GM21723 (cell line): ENCODE measurements around the gene UPF1.

Experiments used
- ATAC-seq: cut with Tn5 transposase; IDR thresholded peaks from one replicate; pipeline ENCODE4 v1.9.1; 2021; ENCODE audit warnings: mild to moderate bottlenecking, moderate library complexity; ENCODE audit not compliant: unreplicated experiment

UPF1 gene

GRCh38 chr19:18834644-18834984 is 2.9 kb downstream of the UPF1 start:
- no peak for ATAC-seq

GRCh38 chr19:18839465-18840287 is 7.9 kb downstream of the UPF1 start:
- no peak for ATAC-seq

- no peak for ATAC-seq
Observed at GRCh38 chr19:18840288-18841267, 8.8 kb downstream of the UPF1 start.

DNA sequence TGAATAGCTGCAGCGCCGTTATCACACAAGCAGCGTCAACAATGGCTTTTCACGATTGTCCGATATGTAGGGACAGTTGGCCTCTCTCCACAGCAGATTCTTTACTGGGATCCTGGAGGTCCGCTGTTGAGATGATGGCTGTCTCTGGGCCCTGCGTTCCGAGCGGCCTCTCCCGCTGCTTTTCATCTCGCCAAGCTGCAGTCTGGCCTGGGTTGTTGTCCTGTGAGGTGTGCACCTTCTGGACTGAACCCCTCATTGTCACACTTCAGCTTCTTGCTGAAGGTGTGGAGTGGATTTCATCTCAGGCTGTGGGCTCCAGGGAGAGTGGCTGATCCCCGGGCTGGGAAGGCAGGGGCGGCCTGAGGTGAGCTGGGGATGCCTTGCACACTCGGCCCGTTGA is 9.6 kb downstream of the UPF1 start:
- ATAC-seq: no peak

GRCh38 chr19:18842166-18842565 is 10.4 kb downstream of the UPF1 start:
- no peak for ATAC-seq

GRCh38 chr19:18843960-18844359 is 12.2 kb downstream of the UPF1 start:
- ATAC-seq: no peak

DNA sequence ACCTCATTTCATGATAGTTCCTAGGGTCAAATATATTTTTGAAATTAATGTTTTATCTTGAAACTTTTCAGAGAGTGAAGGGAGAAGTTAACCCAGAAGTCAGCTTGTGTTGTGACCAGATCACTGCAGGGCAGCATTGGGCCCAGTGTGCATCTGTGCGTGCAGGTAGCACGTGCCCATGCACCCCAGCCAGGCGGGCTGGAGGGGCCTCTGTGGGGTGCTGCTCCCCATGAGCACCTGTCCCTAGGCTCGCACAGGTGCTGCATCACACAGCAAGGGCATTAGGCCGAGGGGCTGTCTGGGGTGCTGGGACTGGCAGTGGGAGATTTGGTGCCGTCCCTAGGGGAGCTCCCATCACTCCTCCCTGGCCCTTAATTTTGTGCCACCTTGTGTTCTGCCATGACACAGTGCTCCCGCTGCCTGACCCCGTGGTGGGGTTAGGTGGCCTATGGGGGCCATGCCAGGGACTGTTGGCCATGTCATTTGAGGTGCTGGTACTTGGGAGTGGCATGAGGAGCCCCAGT is 13.1 kb downstream of the UPF1 start:
- no peak for ATAC-seq

GRCh38 chr19:18845961-18846360 is 14.2 kb downstream of the UPF1 start:
- ATAC-seq: no peak

- ATAC-seq: no peak
Observed at GRCh38 chr19:18846862-18847548, 15.2 kb downstream of the UPF1 start.

DNA sequence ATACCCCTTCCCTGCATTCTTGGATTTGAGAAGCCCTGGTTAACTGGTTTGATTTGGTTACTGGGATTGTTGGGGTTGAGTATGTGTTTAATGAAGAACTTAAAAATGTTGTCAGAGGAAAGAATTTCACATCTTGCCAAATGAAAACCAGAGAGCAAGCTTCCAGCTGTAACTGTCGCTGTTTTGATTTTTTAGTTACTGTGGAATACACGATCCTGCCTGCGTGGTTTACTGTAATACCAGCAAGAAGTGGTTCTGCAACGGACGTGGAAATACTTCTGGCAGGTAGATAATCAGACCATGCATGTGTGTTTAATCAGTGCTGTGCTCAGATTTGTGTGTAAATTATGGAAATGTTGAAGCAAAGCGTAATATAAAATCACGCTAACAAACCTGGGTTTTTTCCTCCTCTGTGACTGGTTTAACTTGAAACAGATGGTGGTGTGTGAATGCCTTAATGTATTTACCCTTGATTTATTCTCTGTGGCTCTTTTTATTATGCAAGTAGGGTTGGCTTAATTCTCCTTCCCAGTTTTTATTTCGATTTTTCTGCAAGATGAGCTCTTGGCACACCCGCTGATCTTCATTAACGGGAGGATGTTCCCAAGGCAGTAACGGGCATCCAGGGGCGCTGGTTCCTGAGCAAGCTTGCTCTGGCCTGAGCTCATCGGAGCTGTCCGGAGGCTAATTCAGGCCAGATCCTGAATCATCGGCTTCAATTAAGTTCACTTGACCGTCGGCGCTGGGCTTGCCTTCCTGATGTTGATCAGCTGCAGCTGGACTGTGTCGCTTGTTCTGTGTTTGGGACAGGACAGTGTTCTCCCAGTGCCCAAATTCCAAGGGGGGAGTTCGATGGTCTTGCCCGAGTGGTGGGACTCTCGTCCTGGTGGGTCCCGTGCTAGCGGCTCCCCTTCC is 16.0 kb downstream of the UPF1 start:
- no peak for ATAC-seq

DNA sequence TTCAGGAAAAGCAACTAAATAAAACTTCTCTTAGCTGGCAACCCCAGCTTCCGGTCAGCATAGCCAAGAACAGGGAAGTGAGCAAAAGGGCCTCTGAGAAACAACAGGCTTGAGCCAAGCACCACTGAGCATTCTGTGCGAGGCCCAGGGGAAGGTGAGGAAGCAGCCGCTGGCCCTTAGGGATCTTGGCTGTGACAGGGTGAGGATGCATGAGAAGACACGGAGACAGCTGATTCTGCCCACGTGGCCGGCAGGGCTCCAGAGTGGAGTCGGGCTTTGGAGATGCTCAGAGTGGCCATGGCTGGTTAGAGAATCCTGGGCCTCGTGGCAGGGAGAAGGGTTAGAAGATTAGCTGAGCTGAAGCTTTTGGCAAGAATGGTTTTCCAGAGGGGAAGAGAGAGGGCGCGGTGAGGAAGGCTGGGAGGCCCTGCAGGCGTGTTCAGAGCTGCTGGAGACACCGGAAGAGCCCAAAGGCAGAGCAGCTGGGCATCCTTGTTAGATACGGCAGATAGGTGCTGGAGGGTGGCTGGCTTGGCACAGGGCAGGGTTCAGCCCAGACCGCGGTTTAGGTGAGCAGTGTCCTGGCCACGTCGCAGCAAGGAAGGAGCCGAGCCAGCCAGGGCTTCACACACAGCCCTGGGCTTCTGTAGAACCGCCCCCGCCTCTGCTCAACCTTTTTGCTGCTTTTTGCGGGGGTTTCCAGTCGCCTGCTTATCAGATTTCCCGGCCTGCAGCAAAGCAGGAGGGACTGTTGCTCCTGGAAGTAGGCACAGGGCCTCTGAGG is 17.3 kb downstream of the UPF1 start:
- ATAC-seq: no peak

- no peak for ATAC-seq
Observed at GRCh38 chr19:18849838-18850400, 18.2 kb downstream of the UPF1 start.

- no peak for ATAC-seq
Observed at GRCh38 chr19:18850471-18851375, 19.0 kb downstream of the UPF1 start.

DNA sequence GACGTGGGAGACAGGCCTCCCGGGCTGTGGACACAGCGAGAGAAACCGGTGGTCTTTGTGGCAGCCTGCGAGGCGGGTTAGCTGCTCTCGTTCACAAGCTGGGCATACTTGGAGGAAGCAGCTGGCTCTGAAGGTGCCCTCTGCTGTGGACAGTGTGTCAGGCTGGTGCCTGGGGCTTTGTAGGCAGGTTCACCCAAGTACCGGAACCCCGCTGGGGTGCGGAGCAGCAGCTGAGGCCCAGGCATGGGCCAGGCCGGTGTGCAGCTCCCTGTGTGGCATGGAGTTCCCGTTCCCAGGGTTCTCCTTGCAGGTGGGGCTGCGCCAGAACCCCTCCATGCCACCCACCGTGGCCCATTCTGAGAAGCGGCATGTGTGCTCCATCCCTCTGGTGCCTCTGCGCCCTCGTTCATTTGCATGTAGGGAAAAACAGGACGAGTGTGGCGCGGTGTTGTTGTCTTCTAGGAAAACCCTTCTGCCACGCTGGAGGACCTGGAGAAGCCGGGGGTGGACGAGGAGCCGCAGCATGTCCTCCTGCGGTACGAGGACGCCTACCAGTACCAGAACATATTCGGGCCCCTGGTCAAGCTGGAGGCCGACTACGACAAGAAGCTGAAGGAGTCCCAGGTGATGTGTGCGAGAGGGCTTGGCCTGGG is 20.0 kb downstream of the UPF1 start:
- ATAC-seq: no peak

DNA sequence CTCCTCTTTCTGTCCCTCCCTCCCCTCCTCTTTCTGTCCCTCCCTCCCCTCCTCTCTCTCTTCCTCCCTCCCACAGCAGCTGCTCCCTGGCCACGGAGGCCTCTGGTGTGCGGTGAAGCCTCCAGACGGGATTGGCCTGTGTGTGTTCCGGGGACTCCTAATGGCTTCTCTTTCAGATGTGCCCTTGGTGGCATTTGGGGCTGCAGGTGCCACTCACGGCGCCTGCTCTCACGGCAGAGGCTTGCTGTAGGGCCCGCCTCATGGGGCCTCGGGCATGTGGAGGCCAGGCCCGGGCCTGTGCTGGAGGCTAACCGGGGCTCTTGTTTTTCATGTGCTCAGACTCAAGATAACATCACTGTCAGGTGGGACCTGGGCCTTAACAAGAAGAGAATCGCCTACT is 20.9 kb downstream of the UPF1 start:
- ATAC-seq: no peak

DNA sequence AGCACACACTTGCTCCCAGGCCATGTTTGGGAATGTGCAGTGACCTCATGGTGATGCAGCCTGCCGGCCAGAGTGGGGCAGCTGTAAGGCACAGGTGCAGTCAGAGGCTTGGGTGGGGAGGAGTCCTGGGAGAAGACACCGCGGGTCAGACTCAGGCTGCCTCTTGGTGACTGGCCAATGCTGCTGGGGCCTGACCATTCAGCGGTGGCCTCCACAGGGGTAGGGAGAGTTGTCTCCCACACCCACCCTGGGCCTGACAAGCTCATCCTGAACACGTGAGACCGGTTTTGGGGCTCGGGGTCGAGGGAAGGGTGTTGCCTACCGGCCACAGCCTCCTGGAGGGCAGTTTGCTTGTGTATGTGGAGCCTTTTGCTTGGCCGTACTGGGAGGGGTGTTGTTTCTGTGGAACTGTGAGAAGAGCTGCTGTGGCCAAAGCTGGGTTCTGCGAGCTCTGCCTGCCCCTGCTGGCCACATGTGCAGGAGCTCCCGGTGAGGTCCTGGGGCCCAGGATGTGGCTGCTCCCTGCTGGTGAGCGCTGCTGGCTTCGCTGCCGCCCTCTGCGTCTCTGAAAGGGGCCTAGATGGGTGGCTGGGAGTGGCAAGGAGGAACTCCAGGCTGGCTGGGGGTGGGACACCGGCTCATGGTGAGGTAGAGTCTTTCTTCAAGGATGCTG is 22.1 kb downstream of the UPF1 start:
- no peak for ATAC-seq

DNA sequence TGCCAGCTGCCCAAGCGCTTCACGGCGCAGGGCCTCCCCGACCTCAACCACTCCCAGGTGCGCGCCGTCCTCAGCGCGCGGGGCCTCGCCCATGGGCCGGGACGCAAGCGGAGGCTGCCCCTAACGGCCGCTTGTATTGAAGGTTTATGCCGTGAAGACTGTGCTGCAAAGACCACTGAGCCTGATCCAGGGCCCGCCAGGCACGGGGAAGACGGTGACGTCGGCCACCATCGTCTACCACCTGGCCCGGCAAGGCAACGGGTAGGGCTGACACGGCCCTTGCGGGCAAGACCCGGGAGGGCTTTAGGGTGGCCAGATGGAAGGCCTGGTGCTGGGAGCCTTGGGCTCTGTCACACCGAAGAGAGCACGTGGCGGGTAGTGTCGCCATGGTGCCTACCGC is 23.2 kb downstream of the UPF1 start:
- ATAC-seq: no peak
